CD4-positive, alpha-beta T cell treated with Interleukin-6 at 100 ng/mL for 8 hours (primary cell): ENCODE data around the gene GPC6.

Source experiments
- DNase-seq: peaks from one replicate; pipeline ENCODE4 v3.0.0-alpha.2; 2020; ENCODE audit warnings: mixed read lengths, low spot score

The GPC6 gene

DNA sequence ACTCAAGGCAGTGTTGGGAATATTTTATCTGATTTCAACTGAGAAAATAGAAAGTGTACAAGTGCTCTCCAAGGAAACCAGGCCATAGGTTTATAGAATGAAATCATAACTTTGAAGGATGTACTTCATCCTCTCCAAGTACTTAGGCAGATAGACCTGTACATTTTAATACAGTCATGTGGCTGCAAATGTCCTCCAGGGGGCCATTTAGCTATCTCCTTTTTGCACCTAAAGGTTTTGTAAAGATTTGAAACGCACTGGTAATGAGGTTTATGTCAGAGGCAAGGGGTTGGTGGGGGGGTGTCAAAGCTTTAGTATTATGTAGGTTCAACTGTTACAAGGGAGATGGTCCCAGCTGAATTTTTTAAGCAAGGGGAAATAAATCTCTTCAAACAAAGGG, 888.4 kb downstream of the GPC6 start:
- no peak for DNase-seq

DNA sequence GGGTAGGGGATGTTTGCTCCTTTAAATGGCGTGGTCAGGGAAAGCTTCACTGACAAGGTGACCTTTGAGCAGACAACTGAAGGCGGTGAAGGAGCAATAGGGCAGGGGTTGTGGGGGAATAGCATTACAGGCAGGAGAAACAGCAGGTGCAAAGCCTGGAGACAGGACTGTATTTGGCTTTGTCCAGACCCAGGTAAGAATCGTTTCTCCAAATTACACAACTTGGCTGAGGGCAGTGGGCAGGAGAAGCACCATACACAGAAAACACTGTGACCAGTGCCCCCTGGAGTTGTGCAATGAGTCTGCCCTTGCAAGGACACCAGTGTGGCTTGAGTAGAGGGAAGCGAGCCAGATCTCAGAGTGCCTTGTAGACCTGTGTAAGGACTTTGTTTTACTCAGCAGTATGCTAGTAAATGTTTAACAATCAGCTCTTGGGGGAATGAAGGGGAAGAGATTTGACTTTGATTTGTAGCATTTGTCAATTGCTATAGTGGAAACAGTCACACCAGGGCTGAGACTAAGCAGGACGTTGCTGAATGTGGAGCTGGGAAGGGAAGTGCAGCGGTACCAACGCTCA, 892.8 kb downstream of the GPC6 start:
- no peak for DNase-seq

DNA sequence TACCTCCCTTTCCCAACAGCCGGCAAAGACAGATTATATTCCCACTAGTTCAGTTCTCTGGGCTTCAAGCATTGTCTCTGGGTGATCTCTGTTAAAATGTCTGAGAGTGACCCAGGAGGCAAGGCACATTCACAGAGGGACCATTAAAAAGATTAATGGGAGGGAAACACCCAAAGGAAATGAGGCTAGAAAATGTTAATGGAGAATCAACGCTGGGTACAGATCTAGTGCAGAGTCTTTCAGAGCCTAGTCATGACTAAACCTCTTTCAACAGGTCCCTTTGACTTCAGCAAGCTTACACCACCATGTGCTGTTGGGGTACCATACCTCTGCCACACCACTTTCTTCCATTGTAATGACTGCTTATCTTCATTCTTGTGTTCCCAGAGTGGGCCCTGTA, 894.3 kb downstream of the GPC6 start:
- DNase-seq, result no peak

DNA sequence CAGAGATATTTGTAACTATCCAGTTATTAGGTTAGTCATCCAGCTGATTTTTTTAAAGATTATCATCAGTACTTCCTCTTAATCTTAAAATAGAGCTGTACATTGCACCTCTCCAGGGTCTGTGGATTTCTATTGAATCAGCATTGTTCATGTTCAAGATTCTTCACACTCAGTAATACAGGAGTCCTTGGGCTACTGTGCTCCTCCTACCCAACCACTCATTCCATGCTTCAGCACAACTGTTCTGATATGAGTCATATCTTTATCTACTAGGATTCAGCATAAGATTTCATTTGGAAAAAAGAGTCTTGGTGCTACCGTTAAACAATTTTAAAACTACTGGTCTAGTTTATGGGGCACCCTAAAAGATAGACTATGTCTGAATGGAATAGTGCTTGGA, 895.1 kb downstream of the GPC6 start:
- DNase-seq, result no peak

DNA sequence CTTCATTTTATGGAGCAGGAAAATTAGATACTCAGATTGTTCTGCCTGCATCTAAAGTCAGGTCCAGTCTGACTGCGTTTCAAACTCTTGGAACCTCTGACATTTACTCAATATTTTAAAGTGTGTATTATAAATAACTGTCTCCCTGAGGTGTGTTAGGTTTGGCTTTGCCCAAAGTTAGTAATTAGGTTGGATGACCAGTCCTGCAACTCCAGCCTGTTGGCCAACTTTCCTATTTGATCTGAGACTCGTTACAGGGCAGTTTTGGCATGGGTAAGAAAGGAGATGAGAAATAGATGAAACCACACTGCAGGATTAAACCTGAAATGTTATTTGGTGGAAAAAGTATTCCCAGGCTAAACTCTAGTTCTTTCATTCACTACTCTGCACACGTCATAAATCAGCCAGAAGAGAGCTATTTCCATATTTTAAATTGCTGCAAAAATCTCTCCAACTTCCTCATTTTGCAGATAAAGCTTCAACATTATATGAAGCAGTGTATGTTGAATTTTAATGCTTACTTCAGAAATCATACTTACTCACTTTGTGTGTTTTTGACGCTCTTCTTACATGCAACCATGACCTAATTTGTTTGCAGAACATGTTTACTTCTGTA, 895.8 kb downstream of the GPC6 start:
- no peak for DNase-seq

DNA sequence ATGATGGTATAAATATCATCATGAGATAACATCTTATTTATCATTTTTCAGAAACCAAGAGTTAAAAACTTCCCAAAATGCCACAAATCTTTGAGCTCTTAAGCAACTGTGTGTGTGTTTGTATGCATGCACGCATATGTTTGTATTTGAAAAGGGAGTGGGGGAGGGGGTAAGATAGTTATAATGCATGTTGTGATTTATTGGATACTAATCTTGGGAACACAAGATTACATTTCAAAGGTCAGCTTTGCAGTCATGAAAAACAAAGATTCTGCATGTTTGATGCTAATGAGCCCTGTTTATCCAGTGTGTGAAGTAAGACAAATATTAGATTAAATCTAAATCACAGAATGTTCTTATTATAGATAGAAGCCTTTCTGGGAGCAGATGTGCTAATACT, 897.0 kb downstream of the GPC6 start:
- no peak for DNase-seq

DNA sequence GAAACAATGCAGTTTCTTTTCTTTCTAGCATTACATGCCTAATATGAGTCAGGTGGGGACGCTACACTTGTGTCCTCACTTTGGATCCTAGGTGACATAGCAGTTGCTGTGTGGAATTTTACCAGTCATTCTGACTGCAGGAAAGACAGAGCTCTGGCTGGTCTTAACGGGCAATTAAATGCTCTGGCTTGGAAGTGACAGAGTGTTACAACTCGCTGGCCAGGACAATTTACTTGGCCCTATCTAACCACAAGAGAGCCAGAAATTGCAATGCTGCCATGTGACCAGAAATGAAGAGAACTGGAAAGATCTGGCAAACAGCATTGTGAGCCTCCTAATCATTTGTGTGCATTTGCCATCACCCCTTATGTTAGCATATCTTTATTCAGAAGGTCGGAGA, 901.8 kb downstream of the GPC6 start:
- DNase-seq, result no peak

DNA sequence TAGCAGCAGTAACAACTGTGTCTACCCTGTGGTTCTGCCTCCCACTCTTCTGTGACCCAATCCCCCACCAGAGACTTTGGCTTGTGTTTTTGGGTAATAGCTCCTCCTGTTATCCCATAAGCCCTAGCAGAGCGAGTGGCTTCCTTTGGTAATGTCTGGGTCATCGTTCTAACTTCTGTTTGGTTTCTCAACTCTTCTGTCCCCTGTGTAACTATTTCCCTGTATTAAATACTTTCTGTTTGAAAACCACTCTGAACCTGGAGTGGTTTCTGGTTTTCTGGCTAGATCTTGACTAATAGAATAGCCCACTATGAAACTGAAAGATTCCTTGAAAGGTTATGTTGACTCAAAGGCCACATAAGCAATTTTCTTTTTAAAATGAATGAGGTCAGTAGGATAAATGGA, 902.9 kb downstream of the GPC6 start:
- DNase-seq, result no peak

DNA sequence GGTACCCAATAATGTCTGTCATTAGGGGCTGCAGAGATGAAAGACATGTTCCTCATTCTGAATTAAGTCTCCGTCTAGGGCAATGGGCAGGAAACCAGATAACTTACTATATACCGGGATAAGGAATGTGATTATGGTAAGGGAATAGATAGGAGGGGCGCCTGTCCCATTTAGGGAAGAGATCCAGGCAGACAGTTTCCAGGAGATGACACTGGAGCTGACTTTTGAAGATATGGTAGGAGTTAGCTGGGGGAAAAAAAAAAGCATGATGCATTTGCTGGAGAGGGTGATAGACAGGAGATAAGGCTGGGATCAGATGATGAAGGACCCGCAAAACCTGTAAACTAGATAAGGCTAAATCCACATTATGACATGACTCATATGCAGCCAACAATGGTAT, 912.2 kb downstream of the GPC6 start:
- DNase-seq, result no peak

DNA sequence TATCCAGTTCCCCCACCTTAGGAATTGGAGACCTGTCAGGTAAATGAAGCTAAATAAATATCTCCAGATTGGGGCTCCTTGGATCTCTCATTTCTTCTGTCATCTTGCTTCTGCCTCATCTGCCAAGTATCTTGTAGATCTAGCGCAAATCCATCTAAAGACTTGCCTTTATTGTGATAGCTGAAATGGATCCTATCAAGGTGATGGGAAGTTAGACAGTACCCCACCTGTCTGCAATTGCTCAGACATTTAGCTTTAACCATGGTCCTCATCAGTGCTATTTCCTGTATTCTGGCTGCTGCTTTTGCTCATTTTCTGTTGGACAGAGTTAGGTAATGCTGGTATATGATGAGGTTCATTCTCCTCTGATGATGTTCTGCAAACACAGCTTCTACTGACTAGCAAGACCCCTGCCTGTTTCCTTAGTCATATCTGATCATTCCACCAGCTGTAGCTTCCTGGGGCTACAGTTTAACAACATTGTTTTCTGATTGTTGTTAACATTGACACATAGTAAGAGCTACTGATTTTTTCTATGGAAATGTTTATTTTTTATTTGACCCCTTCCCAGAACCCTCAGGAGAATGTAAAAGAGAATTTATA, 912.9 kb downstream of the GPC6 start:
- DNase-seq, result no peak

DNA sequence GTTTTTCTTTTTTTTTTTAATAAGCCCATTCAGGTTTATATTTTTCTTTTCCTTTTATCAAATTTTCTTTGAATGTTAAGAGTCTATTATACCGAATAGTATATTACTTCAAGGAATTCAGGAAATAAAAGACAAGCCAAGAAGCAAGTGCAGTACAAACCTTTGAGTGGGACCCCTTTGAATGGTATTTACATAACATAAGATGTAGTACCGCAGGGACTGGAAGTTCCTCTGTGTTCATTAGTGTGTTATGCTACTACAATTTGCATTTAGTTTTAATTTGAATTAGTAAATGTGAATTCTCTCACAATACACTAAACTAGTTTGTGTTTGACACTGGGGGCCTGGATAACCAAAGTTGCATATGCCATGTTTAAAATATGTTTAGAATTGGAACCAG, 913.4 kb downstream of the GPC6 start:
- no peak for DNase-seq

DNA sequence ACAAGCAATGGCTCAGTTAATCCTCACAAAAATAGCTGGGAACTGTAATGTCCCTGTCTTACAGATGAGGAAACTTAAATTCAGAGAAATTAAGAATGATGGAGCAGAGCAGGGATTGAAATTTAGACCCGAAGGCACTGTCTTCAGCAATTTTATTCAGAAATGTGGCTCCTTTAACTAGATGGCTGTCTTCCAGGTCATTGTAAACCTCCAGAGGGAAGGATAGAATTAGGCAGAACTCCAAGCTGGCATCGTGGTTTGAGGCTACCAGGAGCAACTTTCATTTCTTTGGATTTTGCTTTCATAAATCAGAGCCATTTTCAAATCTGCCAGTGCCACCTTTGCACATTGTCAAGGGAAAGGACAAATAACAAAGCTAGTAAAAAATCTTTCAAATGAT, 913.9 kb downstream of the GPC6 start:
- DNase-seq, result no peak

DNA sequence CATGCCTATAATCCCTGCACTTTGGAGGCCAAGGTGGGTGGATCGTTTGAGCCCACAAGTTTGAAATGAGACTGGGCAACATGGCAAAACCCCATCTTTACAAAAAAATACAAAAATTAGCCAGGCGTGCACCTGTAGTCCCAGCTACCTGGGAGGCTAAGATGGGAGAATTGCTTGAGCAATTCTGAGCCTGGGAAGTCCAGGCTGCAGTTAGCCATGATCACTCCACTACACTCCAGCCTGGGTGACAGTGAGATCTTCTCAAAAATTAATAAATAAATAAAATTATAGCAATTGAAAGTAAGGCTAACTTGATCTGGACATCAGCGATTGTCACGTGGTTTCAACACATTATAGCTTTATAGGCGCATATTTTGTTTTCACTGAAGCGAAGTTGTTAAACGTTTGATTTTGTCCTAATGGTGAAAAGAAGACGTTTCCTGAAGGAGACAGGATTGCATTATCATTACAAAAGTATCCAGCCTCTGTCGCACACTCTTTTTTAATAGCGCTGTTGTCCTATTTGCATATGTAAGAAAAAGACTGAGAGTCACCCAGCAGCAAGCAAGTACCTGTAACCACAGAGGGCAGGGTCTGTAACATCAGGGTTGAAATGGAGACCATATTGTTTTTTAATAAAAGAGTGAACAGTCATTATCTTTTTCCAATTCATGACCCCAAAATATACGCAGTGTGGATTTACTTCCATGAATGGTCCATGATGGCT, 917.2 kb downstream of the GPC6 start:
- no peak for DNase-seq

DNA sequence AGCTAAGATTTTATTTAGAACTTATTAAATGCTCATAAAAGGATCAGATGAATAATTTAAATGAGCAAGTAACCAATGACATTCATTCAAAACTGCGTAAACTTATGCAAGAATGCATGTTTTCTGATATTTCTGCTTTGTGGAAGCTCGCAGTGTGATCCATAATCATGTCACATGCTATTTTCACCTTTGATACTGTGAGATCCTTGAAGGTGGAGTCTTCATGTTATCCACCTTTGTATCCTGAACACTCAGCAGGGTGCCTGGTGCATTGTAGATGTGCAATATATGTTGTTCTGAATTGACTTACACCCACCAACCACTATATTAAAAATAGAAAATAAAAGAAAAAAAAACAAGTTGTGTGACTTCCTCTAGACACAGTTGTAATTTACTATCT, 919.4 kb downstream of the GPC6 start:
- no peak for DNase-seq

DNA sequence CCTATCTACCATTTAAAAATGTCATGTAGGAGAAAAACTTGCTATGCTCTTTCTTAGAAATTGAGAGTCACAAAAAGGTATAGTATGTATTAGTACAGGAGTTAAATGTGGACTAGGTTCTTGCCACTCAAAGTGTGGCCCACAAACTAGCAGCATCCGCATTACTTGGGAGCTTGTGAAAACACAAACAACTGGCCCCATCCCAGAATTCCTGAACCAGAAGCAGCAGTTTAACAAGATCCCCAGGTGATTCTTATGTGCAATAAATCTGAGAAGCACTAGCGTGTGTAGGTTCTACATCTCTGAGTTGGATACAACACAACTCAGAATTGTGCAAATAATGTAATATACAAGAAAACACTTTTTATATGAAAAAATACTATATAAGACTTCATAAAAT, 927.0 kb downstream of the GPC6 start:
- no peak for DNase-seq

DNA sequence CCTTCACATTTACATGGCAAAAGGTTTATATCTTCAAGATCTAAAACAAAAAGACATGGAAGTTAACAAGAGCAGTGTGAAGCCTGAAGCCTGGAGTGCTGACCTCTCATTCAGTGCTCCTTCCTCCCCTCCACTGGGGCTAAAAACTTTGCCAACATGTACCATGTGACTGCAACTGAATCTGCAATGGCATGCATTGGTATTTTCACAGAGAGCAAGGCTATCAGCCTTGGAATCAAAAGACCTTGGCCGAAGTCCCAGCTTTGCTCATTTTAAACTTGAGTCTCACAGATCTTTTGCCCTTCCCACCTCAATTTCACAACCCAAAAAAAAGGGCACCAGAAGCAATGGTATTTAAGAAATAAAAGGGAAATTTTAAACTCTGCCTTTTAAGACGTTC, 927.8 kb downstream of the GPC6 start:
- DNase-seq, result no peak

DNA sequence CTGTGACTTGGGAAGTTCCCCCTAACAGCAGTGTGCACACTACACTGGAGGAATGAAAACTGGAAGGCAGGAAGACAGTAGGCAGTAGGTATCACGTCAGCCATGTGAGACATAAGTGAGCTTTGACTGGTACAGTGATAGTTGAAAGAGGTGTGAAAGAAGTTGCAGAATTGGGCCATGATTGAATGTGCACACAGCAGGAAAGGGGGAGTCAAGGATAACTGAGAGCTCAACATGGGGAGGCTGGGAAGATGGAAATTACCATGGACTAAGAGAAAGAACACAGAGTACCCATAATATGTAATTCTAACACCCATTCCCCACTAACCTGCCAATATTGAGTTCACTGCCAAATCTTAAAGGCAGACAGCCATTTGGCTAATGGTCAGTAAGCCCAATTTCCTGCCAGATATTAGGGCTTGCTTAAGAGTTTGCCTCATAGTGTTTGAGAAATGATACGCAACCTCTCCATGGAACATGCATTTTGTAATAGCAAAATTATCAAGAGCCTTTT, 931.2 kb downstream of the GPC6 start:
- no peak for DNase-seq

DNA sequence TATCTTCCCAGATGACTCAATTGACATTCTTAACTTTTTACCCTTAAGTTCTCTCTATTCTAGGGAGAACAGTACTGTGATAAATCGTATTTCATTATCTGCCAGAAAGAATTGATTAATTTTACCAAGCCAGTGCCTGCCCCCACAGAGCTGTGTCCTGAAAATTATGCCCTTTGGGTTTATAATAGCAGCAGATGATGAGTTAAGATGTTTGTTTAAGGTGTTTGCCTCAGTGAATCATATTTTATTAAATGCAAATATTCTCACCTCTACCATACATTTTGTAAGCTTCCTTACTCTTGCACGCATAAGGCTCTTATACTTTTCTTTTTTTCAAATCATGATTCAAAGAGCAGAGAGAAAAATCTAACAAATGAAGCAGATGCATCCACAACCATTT, 934.3 kb downstream of the GPC6 start:
- DNase-seq, result no peak

DNA sequence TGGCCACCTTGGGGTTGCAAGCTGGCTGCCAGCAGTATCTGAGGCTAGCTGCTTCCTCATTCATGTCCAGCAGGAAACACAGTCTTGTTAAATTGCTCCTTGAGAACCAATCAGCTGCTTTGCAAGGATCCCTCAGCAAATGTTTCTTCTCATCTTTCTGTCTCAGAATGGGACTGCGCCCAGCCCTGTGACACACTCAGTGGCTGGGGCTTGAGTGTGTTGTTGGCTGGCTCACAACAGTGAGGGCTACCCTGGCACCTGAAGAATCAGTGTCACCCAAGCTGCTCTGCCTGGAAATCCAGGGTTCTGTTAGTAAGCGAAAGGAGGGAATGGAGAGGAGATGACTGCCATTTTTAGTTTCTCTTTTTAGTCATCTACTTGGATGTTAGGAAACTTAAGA, 935.7 kb downstream of the GPC6 start:
- no peak for DNase-seq

DNA sequence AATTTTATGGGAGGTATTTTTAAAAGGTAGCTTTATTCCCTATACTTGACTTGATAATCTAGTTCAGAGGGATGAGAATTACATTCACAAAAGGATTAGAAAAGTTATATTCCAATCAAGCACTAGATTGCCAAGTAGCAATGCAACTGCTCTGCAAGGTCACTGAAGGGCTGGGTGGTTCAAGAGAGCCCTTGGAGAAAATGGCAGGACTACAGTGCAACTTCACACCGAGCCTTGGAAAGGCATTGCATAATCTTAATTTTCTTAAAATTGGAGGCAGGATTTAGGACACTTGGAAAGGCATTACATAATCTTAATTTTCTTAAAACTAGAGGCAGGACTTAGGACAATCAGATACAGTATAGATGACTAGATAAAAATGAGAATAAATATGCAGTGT, 936.9 kb downstream of the GPC6 start:
- DNase-seq, result no peak

DNA sequence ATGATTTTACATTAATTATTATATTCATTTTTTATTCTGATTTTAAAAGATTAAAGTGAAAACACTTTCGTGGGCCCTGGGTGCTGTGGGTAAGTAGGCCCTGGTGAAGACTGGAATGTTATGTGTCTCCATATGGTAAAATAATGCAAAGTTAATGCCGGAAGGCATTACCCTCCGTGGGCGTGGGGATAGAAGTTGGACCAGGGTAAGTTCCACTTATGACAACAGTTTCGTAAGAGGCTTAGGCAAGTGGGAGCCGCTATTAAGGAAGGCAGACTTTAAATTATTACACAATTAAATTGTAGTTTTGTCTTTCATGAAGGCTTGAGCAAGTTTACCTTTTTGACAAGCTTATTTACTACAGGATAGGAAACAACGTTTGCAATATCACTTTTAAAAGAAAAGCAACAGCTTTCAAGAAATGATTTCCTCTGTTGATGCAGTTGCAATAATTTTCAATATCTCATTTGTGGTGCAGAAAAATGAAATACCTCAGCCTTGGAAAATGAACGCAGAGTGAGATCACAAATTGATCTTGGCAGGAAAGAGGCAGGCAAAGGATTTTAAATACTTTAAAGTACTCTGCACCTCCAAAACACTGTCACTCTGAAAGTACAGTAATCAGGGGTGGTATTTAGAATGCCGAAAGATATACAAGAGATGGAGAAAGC, 942.3 kb downstream of the GPC6 start:
- DNase-seq, result no peak

DNA sequence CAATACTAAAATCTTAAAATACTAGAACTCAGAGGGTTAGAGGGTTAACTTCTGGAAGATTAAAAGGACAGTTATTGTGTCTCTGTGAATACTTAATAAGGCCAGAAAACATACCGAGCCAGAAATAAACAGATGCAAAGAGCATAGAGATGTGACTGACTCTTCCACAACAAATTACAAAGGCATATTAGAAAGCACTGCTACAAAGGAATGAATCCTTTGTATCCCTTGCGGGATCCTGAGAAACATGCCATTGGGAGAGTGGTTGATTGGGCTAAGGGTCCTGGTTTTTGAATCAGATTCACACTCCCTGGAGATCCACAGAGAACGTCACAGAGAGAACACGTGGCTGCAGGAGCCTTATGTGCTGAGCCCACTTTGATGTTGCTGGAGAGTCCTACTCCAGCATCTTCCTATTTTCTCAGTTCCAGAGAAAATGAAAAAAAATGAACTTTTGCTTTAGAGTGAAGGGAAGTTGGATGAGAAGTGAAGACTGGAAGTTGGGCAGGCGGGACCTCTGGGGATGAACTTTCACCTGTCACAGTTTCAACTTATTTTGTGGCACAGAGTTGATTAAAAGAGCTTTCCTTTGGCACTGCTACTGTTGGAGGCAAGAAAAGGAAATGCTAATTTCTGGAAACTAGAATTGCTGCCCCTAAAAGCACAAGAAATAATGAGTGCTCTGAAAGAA, 943.0 kb downstream of the GPC6 start:
- DNase-seq, result no peak
